H4 (cell line): ENCODE measurements around the gene TRIAP1. TPM values are rescaled to one million over a fixed set of nuclear protein-coding genes. Genes with fewer than 3 reads are reported as not detected.

Experiments used
- DNase-seq: peaks from one replicate; pipeline ENCODE4 v3.0.0-alpha.2; 2015; ENCODE audit warnings: low spot score
- total RNA-seq: library from RNA; depleted of rRNA; stranded (reverse); fragments of >200 nt; shearing (Covaris generic); gene quantifications from 2 replicates; pipeline ENCODE4 v1.2.3, GENCODE V29; 2014

The TRIAP1 gene
- total RNA-seq, 1 experiment from 2014 or later = 83.2 TPM

DNA sequence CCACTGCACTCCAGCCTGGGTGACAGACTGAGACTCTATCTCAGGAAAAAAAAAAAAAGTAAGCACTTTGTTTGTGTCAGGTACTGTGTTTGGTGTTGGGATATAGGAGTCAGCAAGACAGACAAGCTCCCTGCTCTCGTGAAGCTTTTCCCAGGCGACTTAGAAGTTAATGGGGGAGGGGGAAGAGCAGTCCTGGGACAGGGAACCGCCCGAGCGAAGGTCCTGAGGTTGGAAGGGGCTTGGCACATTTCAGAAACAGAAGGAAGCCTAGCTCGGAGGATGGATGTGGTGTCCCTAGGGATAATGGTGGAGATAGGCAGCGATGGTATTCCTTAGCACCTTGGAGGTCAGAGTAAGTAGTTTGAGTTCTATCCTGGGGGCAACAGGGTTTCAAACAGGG lies 16.8 kb downstream of the TRIAP1 start:
- DNase-seq = no peak

DNA sequence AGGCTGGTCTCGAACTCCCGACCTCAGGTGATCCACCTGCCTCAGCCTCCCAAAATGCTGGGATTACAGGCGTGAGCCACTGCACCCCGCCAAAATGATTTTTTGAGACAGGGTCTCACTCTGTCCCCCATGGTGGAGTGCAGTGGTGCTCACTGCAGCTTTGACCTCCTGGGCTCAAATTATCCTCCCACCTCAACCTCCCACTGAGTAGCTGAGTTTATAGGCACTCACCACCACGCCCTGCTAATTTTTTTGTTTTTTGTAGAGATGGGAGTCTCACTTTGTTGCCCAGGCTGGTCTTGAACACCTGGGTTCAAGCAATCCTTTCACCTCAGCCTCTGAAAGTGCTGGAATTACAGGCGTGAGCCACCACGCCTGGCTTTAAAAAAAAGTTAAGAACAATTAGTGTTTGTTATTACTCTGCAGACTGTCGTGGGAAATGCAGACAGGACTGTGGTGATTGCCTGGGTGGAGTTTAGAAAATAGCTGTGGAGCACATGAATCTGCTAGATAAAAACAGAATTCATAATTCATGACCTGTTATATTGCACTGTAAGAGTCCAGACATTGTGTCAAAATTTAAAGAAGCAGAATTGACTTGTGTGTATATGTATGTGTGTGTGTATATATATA lies 17.5 kb downstream of the TRIAP1 start:
- no peak for DNase-seq

DNA sequence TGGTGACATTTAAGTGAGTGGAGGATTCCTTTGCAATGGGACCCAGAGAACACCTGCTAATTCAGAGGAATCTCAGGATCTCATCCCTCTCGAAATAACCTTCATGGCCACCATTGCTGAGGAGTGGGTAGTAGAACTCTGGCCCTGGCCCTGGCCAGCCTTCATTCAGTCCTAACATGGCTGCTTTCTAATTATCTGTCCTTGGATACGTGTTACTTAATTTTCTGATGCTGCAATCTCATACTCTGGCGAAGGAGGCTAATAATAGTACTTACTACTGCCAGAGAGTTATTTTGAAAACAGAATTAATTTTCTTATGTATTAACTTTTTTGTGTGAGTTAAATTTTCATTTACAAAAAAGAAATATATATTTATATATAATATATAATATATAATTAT lies 20.4 kb downstream of the TRIAP1 start:
- no peak for DNase-seq

GRCh38 chr12:120422892-120423456 lies 23.2 kb downstream of the TRIAP1 start:
- no peak for DNase-seq

GRCh38 chr12:120421701-120422100 lies 24.5 kb downstream of the TRIAP1 start:
- DNase-seq = no peak

- DNase-seq = no peak
Measured at GRCh38 chr12:120417917-120418580, 28.1 kb downstream of the TRIAP1 start.

GRCh38 chr12:120416490-120417216 lies 29.5 kb downstream of the TRIAP1 start:
- no peak for DNase-seq

DNA sequence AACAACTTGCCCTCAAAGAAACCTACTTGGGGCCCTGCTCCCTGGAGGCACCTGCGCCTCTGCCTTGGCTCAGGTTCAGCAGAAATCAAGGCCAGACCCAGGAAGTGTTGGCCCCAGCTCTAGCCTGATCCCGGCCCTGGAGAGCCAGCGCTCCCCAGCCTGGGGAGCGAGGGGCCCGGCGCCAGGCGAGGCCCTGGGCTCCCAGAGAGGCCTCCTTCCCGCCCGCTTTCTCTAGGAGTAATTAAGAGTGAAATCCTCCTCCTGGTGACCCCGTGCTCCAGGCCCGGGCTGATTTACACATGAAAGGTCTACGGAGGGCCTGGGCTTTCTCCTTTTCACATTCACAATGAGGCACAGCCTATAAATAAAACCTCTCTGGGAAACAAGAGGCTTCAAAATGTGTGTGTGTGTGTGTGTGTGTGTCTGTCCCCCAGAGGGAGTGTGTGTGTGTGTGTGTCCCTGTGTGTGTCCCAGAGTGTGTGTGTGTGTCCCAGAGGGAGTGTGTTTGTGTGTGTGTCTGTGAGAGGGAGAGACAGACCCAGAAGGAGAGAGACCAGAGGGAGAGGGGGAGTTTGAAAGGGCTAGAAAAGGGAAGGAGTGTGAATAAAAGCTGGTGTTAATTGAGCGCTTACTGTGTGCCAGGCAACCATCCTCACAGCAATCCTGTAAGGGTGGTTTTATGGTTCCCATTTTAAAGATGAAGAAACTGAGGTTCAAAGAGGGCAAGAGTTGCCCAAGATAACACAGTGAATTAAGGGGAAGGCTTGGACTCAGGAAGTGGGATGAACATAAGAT lies 32.1 kb downstream of the TRIAP1 start:
- no peak for DNase-seq

DNA sequence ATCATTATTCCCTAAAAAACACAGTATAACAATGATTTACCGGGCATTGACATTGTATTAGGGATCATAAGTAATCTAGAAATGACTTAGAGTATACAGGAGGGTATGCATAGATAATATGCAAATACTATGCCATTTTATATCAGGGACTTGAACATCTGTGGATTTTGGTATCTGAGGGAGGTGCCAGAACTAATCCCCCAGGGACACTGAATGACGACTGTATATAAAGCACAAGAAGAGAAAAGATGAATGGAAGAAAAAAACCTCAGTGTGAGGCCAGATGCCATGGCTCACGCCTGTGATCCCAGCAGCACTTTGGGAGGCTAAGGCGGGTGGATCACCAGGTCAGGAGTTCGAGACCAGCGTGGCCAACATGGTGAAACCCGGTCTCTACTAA lies 33.8 kb downstream of the TRIAP1 start:
- no peak for DNase-seq

GRCh38 chr12:120408771-120409170 lies 37.4 kb downstream of the TRIAP1 start:
- DNase-seq = no peak

DNA sequence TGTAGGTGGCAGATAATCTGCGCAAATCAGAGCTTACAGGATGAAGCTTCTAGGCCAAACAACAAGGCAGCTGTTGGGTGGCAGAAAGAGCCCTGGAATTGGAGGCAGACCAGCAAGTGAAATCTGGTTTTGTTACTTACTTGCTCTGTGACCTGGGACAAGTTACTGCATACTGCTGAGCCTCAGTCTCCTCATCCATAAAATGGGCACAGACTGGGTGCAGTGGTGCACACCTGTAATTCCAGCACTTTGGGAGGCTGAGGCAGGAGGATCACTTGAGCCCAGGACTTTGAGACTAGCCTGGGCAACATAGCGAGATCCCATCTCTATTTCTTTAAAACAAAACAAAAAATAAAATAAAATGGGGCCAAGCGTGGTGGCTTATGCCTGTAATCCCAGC lies 39.6 kb downstream of the TRIAP1 start:
- no peak for DNase-seq

GRCh38 chr12:120406069-120406468 lies 40.1 kb downstream of the TRIAP1 start:
- no peak for DNase-seq

GRCh38 chr12:120404271-120404670 lies 41.9 kb downstream of the TRIAP1 start:
- no peak for DNase-seq

GRCh38 chr12:120403869-120404268 lies 42.3 kb downstream of the TRIAP1 start:
- no peak for DNase-seq

DNA sequence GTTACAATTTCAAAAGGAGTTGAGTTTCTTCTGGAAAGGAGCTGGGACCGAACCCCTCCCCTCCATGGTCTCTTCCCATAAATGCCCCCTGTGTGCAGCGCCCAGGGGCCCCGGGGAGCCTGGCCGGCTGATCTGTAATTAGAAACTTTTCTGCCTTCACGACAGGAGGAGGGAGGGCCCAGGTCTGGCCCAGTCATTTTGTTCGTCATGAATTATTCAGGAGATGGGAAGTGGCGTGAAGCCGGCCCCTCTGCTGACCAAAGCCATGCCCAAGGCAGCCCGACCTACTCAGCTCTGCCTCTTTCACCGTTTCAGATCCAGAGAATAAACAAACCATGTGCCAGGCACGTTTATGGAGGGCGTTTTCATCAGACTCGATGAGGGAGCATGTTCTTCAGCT lies 44.0 kb downstream of the TRIAP1 start:
- DNase-seq = no peak

GRCh38 chr12:120399531-120399930 lies 46.7 kb downstream of the TRIAP1 start:
- no peak for DNase-seq

DNA sequence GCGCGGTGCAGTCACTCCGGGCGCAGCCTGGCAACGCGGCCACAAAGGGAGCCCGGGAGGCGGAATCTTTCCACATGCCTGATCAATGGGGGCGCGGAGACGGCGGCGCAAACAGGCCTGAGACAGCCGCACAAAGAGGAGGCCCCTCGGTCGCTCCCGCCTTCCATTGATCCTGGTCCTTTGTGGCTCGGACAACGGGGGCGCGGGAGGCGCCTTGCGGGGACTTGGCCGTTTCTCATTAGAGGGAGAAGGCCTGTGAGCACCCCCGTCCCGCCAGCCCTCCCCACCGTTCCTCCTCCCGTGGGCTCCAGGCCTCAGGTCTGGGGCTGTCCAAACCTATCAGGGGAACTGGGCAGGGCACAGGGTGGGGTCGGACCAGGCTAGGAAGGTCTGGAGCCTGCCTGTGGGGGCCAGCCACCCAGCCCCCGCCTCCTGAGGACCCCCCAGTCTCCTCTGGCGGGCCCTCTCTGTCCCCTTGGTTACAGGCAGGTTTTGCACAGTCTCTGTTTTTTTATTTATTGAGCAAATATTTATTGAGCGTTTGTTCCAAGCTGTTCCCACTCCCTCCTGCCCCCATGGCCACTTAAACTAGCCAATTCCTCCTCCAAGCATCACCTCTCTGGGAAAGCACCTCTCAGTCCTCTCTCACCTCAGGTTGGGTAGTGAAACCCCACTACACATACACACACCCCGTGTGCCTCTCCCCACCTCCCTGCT lies 48.2 kb downstream of the TRIAP1 start:
- DNase-seq = no peak

GRCh38 chr12:120394483-120395367 lies 51.5 kb downstream of the TRIAP1 start:
- no peak for DNase-seq
